NCI-H1694 treated with DMSO at 0.1 percent for 48 hours (cell line): ENCODE results near the gene IQCE.

ENCODE experiments used
- DNase-seq: peaks from one replicate; lab custom pipeline; 2025; lab: John Stamatoyannopoulos, UW

The IQCE gene

DNA sequence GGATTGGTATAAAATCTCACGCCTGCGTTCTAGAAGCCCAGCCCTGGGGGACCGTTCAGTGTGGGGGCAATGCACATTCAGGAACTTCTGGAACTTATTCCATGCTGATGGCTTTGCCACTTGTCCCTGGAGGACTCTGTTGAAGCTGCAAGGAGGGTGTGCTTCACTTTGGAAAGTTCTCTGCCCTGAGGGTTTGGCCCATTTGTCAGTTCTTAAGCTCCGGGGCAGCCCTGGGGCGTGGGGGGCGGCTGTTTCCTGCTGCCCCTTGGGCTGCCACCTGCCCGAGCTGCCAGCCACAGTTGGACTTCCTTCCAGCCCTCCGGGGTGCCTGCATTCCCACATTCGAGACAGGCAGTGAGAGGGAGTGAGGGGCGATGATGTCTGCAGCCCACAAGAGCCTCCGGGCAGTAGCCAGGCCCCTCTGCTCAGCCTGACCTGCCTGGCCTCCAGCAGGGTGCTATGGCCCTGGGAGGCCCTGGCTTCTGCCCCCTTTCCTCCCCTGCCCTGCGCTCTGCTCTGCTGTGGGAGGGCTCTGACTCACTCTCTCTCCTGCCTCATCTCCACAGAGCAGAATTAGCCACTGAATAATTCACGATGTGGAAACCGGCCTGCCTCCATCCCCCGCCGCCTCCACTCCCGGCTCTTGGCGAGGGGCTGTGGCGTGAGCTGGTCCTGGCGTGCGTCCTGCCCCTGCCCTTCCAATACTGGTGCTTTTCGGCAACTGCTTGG, 74.9 kb downstream of the IQCE start:
- no peak for DNase-seq

DNA sequence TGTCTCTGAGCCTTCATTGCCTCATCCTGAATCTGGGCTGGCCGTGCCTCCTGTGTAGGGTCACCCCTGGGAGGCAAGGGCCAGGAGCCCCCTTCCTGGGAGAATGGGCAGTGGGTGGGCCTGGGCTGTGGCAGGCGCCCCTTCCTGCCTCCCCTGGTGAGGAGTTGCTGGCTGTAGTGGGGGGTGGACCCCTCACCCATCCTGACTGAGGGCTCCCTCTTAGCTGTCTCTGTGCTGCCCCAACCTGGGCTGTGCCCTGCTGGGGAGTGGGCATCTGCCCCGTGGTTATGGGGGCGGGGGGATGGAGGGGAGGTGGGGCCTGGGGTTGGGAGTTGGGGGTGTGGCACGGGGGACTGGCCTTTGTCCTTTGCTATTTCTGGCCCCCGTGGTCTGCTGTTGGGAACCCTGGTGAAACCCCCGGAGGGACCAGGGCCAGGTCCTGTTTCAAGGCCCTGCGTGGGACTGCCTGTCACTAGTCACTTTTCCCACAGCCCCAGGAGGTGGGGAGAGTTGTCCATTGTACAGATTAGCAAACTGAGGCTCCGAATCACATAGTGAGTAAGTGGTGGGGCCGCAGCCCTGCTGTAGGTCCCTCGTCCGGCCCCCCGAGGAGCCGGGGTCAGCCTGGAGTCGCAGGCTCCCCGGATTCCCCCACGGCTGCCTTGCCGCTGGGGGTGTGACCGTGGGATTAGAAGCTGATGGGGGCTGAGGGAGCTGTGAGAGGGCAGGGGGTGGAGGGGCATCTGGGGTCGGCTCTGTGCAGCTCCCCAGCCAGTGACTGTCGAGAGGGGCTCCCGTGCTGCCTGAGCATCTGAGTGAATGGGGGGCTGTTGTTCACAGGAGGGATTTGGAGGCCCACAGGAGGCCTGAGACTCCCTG, 75.7 kb downstream of the IQCE start:
- no peak for DNase-seq

DNA sequence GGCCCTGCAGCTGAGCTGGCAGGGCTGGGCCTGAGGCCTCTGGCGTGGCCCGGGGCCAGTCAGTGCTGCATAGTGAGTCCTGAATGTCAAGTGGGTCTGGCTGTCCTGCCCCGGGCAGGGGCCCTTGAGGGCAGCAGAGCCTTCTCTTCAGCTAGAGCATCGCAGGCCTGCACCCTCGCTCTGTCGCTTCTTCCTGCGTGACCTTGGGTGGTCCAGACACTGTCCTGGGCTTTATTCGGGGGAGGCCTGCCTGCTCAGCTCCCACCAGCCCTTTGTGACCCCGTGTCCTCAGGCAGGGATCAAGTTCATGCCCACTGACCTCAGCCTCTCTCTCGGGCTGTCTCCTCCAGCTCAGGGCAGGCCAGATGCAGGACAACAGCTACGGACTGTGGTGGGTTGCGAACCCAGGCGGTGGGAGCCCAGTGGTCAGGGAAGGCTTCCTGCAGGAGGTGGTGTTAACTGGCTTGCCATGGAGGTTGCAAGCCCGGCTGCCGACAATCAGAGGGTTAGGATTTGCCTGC, 76.4 kb downstream of the IQCE start:
- no peak for DNase-seq

DNA sequence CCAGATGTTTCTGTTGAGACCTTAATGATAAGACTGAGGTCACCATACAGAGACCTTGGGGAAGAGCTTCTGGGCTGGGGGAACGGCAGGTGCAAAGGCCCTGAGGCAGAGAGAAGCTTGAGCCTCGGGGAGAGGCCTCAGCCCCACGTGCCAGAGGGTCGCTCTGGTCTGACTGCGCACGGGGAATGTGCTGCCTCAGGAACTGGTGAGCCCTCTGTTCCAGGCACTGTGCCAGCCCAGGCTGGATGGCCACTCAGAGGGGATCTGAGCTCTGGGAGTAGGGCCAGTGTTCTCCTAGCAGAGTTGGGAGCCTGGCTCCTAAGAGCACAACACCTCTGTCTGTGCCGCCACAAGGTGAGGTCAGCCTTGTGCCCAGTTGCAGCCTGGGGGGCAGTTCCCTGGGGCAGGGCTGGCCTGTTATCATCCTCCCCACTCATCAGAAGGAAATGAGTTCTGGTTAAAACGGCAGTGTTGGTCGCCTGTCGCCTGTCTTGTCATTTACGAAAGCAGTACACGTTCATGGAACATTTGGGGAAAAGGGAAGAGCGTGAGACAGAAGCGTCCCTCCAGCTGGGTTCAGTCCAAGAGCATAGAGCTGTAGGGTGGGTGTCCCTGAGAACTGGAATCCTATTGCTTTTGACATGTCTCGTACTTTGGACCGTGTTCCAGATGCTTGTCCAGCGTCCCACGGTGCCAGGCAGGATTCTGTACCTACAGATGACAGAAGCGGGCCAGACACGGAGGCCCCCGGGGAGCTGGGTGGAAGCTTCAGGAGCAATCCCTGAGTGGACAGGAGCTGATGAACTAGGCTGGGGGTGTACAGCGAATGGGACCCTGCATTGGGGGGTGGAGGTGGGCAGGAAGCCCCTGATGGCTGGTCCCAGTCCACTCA, 77.3 kb downstream of the IQCE start:
- DNase-seq, result no peak

DNA sequence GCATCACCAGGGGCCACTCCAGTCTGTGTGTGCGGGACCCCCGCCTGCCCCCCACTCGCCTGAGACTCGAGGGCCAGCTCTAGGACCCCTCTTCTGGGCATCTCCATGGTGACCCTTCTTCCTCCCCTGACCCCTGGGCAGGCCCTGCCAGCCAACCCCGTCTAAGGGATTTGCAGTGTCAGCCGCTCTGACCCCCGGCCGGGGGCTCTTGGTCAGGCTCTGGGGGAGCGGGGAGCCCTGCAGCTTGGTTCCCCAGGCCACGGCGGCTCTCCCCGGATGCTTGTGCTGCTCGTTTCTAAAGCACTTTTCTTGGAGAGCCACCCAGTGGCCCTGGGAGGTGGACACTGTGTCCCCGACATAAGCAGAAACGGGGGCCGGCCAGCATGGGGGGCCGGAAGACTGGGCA, 78.3 kb downstream of the IQCE start:
- DNase-seq, result no peak

DNA sequence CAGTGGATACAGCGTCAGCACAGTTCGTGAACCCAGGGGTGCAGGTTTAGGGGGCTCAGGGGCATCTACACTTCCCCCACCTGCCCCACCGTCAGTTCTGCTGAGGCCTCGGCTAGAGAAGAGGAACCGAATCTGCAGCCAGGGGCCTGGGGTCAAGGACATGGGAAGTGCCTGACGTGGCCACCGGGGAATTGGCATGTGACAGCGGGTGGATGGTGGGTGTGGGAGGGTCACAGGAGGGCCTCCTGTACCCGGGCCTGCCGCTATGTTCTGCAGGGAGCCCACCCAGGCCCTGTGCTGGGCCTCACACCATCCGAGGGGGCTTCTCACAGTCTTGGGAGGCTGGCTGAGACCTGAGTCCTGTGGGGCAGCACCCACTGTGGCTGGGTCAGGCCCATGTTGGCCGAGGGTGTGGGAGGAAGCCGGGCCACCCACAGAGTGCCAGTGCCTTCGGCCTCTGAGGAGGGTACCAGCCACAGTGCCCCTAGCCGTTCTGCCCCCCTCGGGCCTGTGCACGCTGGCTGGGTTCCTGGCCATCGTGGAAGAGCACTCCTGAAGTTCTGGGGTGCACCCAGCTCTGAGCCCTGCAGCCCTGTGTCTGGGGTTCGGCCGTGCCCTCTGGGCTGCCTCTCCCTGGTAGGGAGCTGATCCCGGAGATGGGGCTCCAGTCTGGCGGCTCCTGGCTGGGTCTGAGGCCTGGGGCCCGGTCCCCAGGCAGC, 78.9 kb downstream of the IQCE start:
- DNase-seq, result no peak

DNA sequence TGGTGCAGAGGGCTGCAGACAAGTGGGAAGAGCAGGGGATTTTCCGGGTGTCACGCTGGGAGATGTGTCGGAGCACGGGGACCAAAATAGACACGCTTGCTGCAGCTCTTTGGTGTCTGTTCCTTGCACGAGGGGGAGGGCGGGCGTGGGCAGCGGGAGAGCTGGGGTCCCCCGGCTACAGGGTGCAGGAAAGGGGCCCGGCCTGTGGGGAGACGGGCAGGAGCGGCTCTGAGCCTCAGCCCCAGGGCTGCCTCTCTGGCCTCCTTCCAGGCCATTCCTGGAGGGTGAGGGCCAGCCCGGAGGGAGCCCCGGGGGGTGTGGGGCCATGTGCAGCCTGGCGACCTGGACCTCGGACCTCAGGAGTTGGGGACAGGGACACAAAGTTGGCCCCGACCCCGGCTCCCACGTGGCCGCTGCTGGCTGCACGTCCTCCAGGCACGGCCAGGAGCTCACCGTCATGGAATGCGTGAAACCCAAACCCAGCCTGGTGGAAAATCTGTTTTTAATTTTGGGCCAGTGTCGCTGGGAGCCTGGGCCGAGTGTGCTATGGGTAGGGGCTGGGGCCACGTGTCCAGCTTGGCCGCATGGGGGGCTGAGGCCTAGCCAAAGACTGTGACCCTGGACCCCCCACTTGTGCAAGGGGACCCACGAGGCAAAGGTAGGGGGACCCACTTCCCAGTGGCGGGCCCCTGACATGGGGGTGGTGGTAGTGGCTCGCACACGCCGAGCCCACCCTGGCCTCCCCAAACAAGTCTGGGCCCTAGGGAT, 79.6 kb downstream of the IQCE start:
- DNase-seq, result no peak

DNA sequence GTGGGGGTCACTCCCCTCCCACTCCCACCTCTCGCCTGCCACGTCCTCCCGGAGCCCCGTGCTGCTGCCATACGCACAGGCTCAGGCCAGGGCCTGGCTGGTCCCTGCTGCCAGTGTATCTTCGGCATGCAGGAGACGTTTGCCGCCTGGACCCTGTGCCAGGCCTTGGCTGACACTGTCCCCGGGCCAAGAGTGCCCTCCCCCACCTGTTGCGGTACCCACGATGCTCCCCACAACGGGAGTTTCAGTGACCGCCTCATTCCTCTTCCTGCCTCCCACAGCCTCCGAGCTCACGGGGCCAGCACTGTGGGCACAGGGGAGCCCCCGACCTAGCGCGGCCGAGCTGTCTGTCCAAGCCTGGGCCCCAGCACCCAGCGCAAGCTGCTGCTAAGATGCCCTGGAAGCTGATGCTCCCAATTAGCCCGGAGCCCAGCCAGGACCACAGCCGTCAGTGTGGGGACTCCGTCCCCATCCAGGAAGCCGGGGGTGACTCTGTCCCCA, 80.5 kb downstream of the IQCE start:
- no peak for DNase-seq

DNA sequence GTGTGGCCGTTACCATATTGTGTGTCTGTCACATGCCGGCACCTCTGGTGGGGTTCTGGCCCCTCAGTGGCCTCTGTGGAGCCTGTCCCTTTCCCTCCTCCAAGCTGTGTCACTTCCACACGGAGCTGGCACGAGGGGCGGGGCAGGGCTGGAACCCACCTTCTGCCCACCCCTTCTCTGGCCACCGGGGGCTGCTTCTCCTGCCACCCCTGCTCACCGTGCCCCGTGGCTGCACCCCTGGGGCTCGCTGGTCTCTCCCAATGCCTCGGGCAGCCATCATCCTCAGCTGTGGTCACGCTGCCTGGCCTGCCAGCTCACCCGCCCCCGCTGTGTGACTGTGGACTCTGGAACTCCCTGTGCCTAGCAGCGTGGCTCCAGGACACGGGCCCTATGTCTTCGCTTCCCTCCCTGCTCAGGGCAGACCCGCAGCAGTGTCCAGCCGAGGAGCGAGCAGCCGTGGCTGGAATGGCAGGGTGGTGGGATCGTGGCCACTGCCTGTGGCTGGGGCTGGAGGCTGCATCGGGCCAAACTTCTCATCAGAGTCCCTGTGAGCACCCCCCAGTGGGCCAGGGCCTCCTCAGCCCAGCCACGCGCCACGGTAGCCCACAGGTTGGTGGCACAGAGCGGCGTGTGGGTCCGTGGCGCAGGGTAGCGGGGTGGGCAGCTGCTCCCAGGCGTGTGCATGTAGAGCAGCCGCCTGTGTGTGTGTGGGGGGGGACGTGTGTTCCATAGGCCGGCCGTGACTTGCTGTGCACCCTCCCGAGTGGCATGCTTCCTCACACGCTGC, 81.1 kb downstream of the IQCE start:
- DNase-seq, result no peak

DNA sequence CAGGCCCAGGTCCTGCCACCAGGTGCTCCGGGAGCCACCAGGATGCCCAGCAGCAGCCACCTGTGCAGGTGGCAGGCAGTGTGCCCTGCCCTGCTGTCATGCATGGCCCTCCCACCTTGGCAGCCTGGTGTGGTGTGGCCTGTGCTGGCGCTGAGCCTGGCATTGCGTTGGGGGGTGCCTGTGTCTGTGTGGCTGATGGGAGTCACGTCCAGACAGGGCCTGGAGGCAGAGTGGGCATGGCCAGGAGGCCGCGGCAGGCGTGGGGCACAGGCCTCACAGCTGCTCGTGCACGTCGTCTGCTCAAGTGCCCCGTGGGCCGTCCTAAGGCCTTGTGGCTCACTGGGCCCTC, 81.7 kb downstream of the IQCE start:
- DNase-seq, result no peak

DNA sequence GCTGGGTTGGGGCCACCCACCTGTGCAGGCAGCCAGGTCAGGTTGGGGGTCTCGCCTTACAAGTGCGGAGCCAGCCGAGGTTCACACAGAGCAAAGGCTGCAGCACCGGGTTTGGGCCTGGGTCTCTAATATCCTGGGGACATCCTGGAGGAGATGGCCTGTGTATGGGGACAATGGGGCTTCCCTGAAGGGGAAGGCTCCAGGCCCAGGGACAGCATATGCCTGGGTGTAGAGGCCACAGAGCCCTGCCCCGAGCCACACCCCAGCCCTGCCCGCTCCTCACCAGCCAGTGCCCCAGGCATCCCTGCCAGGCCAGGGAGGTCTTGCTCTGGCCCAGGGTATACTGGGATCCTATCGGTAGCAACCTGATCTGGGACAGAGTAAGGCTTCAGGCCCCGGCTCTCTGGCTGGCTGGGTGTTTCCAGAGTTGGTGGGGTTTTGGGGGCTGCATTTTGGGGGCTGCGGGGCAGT, 82.1 kb downstream of the IQCE start:
- DNase-seq, result no peak

DNA sequence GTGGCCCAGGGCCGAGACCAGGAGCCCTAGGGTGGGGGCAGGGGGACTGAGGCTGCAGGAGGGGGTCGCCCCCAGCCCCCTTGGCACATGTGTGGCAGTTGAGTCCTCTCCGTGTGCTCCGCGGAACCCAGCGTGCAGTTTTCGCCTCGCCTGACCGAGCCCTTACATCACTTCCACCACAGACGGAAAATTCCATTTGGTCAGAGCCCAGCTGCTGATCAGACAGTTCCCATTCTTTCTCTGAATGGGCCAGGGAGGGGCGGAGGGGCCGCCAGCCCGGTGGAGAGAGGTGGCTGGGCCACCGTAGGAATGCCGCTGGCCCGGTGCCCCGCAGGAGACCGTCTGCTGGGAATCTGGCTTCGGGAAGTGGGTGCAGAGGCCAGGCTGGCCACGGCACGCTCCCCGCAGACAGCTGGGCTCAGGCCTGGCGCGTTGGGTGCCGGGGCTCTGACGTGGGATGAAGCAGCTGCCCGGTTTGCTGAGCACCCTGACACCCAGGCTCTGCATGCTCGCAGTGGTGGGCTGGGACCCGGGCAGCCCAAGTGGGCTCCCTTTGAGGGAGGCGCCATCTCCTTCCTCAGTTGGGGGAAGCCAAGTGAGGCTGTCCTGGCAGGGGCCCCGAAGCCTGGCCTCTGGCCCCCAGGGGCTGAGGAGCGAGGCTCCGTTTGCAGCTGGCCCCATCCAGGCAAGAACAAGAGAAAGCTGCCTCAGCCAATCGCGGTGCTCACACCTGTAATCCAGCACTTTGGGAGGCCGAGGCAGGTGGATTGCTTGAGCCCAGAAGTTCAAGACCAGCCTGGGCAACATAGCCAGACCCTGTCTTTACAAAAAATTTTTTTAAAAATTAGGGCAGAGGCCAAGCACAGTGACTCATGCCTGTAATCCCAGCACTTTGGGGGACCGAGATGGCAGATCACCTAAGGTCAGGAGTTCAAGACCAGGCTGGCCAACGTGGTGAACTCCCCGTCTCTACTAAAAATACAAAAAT, 82.9 kb downstream of the IQCE start:
- no peak for DNase-seq

DNA sequence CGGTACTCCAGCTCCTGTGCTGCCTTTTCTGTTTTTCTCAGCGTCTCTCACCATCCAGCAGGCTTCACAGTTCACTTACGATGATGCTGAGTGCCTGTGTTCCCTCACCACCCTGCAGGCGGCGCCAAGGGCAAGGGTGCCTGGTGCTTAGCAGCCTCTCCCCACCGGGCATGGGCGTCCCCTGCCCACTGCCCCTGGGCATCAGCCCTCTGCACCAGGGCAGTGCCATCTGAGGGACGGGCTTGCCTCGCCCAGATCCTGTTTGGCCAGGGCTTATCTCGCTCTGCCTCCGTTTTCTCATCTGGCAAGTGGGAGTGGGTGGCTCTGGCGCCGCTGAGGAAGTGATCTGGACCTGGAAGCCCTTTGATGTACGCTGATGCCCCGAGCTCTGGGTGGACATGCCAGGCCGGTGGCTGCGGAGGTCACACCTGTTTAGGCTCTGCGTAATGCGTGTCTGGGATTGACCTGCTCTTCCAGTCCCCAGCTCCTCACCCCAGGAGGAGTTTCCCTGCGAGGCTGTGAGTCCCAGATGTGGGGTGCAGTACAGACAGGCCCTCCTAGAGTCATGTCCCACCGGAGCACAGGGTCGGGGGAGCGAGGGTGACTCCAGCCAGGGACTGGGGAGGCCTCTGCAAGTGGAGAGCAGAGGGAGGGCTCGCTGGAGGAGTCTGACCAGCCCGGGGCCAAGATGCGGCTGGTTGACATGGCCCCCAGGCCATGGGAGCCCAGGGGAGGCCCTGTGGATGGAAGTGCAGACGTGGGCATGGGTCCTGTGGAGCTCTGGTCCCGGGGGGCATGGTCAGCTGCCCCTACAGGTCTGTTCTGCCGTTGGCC, 84.8 kb downstream of the IQCE start:
- peak; percentile 10 for DNase-seq

DNA sequence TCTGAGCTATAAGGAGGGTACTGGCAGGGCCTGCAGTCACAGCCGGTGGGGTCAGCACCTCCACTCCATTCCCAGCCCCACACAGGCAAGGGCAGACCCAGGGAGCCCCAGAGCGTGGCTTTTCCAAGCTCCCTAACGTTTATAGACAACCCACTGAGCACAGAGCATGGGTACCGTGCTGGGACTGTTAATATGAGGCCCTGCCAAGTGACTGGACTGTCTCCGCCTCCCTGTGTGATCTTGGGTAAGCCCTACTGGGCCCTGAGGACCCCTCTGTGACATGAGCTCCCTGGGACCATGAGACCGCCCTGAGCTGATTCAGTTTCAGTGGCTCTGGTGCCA, 85.4 kb downstream of the IQCE start:
- no peak for DNase-seq

DNA sequence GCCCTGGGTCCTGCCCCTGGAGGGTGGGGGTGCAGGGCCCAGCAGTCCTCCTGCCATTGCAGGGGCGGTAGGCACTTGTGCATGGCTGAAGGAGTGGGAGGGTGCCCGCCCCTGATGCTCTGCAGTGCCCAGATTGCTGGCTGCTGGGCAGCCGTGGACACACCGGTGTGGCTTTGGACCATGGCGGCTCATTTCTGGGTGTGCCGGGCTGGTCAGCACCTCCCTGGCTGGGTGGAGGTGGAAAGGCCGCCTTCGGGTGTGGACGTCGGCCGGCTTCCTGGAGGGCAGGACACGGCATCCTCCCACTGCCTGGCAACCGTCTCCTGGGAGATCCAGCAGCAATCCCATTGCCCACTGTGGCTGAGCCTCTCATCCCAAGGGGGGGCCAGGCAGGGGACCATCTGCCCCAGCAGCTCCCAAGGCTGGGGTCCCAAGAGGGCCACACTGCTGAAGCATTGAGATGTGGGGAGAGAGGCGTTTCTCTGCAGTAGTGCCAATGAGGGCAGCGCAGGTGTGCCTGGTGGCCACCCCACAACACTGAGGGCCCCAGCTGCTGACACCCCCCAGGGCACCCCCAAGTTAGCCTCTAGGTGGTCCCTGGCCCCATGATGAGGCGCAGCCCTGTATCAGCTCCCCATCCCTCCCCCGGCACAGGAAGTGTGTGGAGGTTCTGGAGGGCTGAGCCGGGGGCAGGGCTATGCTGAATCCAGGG, 85.9 kb downstream of the IQCE start:
- DNase-seq, result no peak

DNA sequence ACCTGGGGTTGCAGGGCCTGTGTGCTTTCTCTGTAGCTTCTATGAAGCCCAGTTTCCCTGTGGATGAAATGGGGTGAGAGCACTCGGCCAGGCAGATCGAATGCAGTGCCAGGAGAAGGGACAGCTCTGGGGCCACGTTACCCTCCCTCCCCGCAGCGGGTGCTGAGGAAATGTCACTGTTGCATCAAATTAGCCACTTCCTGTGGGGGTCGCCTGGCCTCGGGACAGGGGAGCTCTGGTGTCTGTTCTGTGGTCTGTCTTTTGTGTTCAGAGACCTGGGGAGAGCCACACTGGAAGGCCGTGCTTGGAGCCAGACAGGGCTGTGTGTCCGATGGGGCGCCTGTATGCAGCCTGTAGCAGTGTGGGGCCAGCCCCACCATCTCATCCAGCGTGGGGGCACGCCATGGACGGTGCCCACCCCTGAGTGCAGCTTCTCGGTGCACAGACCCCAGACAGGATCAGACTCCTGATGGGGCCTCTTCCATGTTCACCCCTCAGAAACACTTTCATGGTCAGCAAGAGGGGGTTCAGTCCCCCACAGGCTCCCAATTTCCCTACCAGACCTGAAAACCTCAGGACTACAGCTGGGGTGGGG, 86.6 kb downstream of the IQCE start:
- DNase-seq, result no peak

DNA sequence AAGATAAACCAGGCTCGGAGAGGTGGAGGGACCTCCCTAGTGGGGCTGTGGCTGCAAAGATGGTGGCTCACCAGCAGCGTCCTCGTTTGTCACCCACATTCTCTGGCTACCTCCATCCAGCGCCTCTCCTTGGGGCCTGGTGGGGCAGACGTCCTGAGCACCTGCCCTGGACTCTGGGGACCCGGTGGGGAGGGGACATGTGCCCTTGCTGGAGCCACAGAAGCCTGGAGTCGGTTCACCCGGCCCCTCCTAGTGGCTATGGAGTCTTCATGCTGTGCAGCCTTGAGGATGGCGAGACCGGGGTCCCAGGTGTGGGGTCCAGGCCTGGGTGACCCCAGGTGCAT, 87.5 kb downstream of the IQCE start:
- DNase-seq, result no peak
